Activated T-helper 17 cell treated with anti-CD3 and anti-CD28 coated beads, Interleukin-2, amount 50 U/mL, for 72 hours (primary cell): ENCODE measurements around the gene ZNG1A. TPM values are rescaled to one million over a fixed set of nuclear protein-coding genes. Genes with fewer than 3 reads are reported as not detected.
"Not testable (repeated sequence)": the region's sequence is repeated elsewhere in the genome, so short reads cannot be mapped to it uniquely, and the experiment has no call there.

Source experiments
- ATAC-seq: fragments of 150-1000 bp; cut with Tn5 transposase; replicated peaks from 2 replicates; pipeline ENCODE4 v1.10.0; 2021; ENCODE audit warnings: mild to moderate bottlenecking, moderate library complexity
- H3K27ac Mint-ChIP-seq: one replicate; pipeline ENCODE4 v1.8.0; 2022; ENCODE audit warnings: mixed read lengths
- H3K27me3 Mint-ChIP-seq: one replicate; pipeline ENCODE4 v1.8.0; 2022; ENCODE audit warnings: mixed read lengths
- H3K36me3 Mint-ChIP-seq: one replicate; pipeline ENCODE4 v1.8.0; 2022; ENCODE audit warnings: low read depth, mild to moderate bottlenecking, mixed read lengths
- H3K4me1 Mint-ChIP-seq: one replicate; pipeline ENCODE4 v1.8.0; 2022; ENCODE audit warnings: mixed read lengths
- H3K4me3 Mint-ChIP-seq: one replicate; pipeline ENCODE4 v1.8.0; 2022; ENCODE audit warnings: mild to moderate bottlenecking, mixed read lengths
- H3K9me3 Mint-ChIP-seq: one replicate; pipeline ENCODE4 v1.8.0; 2022; ENCODE audit warnings: mixed read lengths
- total RNA-seq, 2 donors: library from RNA; stranded (reverse); gene quantifications; one replicate each; pipeline ENCODE4 v1.2.3, GENCODE V29; 2022

The ZNG1A gene
- total RNA-seq, 2 donors from 2014 or later: 38.8 to 56.6 TPM

- not testable (repeated sequence) for H3K27me3 Mint-ChIP-seq, H3K4me3 Mint-ChIP-seq, H3K36me3 Mint-ChIP-seq, H3K9me3 Mint-ChIP-seq, H3K27ac Mint-ChIP-seq, ATAC-seq, H3K4me1 Mint-ChIP-seq
These were observed 88.0 kb downstream of the ZNG1A start for GRCh38 chr9:90851-91250.

GRCh38 chr9:88396-89037, 90.3 kb downstream of the ZNG1A start:
- H3K9me3 Mint-ChIP-seq, H3K27me3 Mint-ChIP-seq: not testable (repeated sequence)

GRCh38 chr9:87860-88259, 91.0 kb downstream of the ZNG1A start:
- H3K9me3 Mint-ChIP-seq, H3K36me3 Mint-ChIP-seq, H3K4me3 Mint-ChIP-seq, ATAC-seq, H3K27me3 Mint-ChIP-seq, H3K27ac Mint-ChIP-seq, H3K4me1 Mint-ChIP-seq: not testable (repeated sequence)

More at GRCh38 chr9:88396-89037, 90.3 kb downstream of the ZNG1A start:
- not testable (repeated sequence) for H3K36me3 Mint-ChIP-seq, H3K27ac Mint-ChIP-seq, H3K4me3 Mint-ChIP-seq, H3K4me1 Mint-ChIP-seq
- ATAC-seq: peak; percentile 68

- not testable (repeated sequence) for H3K27ac Mint-ChIP-seq, H3K4me1 Mint-ChIP-seq, ATAC-seq, H3K27me3 Mint-ChIP-seq, H3K4me3 Mint-ChIP-seq, H3K9me3 Mint-ChIP-seq, H3K36me3 Mint-ChIP-seq
These were observed 91.8 kb downstream of the ZNG1A start for GRCh38 chr9:87105-87504.

GRCh38 chr9:86697-87096, 92.2 kb downstream of the ZNG1A start:
- not testable (repeated sequence) for H3K27me3 Mint-ChIP-seq, H3K27ac Mint-ChIP-seq, ATAC-seq, H3K4me3 Mint-ChIP-seq, H3K4me1 Mint-ChIP-seq, H3K9me3 Mint-ChIP-seq, H3K36me3 Mint-ChIP-seq

GRCh38 chr9:82932-83689, 95.7 kb downstream of the ZNG1A start:
- not testable (repeated sequence) for H3K4me1 Mint-ChIP-seq, H3K4me3 Mint-ChIP-seq

GRCh38 chr9:78333-78732, 100.5 kb downstream of the ZNG1A start:
- H3K4me3 Mint-ChIP-seq, H3K36me3 Mint-ChIP-seq, ATAC-seq, H3K27me3 Mint-ChIP-seq, H3K27ac Mint-ChIP-seq, H3K9me3 Mint-ChIP-seq, H3K4me1 Mint-ChIP-seq: not testable (repeated sequence)

More at GRCh38 chr9:82932-83689, 95.7 kb downstream of the ZNG1A start:
- not testable (repeated sequence) for H3K36me3 Mint-ChIP-seq, H3K9me3 Mint-ChIP-seq, ATAC-seq, H3K27me3 Mint-ChIP-seq, H3K27ac Mint-ChIP-seq

- not testable (repeated sequence) for H3K4me1 Mint-ChIP-seq, ATAC-seq, H3K36me3 Mint-ChIP-seq, H3K27me3 Mint-ChIP-seq, H3K27ac Mint-ChIP-seq, H3K9me3 Mint-ChIP-seq, H3K4me3 Mint-ChIP-seq
These were observed 102.5 kb downstream of the ZNG1A start for GRCh38 chr9:76389-76788.

GRCh38 chr9:73900-74525, 104.8 kb downstream of the ZNG1A start:
- ATAC-seq, H3K27ac Mint-ChIP-seq, H3K9me3 Mint-ChIP-seq, H3K27me3 Mint-ChIP-seq, H3K36me3 Mint-ChIP-seq, H3K4me1 Mint-ChIP-seq: not testable (repeated sequence)
- H3K4me3 Mint-ChIP-seq: peak overlapping the region; percentile 56

GRCh38 chr9:73076-73899, 105.6 kb downstream of the ZNG1A start:
- not testable (repeated sequence) for H3K9me3 Mint-ChIP-seq, H3K27me3 Mint-ChIP-seq, H3K27ac Mint-ChIP-seq, H3K4me1 Mint-ChIP-seq, H3K36me3 Mint-ChIP-seq
- ATAC-seq: peak; percentile 50
- H3K4me3 Mint-ChIP-seq: peak overlapping the region; percentile 56

Other genes with a start within 250 kb of the ZNG1A start
- gene WASHC1, start 149.6 kb downstream of the ZNG1A start, total RNA-seq: 10 to 100 TPM; 12.4 to 14.9 TPM
- gene FOXD4, start 60.6 kb downstream of the ZNG1A start, total RNA-seq: under 1 TPM; 0.22 to 0.24 TPM
- gene DOCK8, start 35.8 kb upstream of the ZNG1A start, total RNA-seq: 100 to 1,000 TPM; 133 to 158 TPM